DOHH2 (cell line): Measurements from ENCODE around the gene LTO1.

Experiments used
- CTCF ChIP-seq: fragments of 200-600 bp; sonication (generic); IDR thresholded peaks from one replicate; pipeline ENCODE4 v1.5.1; 2014; ENCODE audit warnings: antibody characterized with exemption, mild to moderate bottlenecking, low read depth, low read length; ENCODE audit not compliant: poor library complexity, severe bottlenecking
- EZH2phosphoT487 ChIP-seq: fragments of 200-600 bp; sonication (generic); IDR thresholded peaks from 2 replicates; pipeline ENCODE4 v1.6.1; 2017; ENCODE audit warnings: borderline replicate concordance, mild to moderate bottlenecking, antibody characterized with exemption, low read length, moderate library complexity, mixed read lengths

GRCh38 chr11:69677749-69678148, 2.6 kb upstream of the LTO1 start:
- no peak for TF ChIP-seq CTCF
- no peak for TF ChIP-seq EZH2phosphoT487
